ENCODE data around the gene GLOD5. TPM values are rescaled to one million over a fixed set of nuclear protein-coding genes. Genes with fewer than 3 reads are reported as not detected.
A peak's percentile ranks its signal among the peaks of the same experiment; 100 is the strongest.

GLOD5 gene
- total and polyA plus RNA-seq, 9 of the 15 experiments (the other 6 are each of a cell fraction or from before 2014, with no cell fraction given): 0.27 to 4.4 (median 2.2) TPM

GRCh38 chrX:48801280-48802088, 39.9 kb downstream of the GLOD5 start, which contains the start of gene HDAC6 (continued):
- TF ChIP-seq ATF6 (CRISPR knock-in tag; IDR thresholded peaks at IDR 0.05): no peak
- no peak for TF ChIP-seq SOX6 (IDR thresholded peaks at IDR 0.05)
- no peak for TF ChIP-seq COPS2 (conservative IDR thresholded peaks at IDR 0.05)
- no peak; the same call in 1 of the 2 replicates for TF ChIP-seq CEBPZ (IDR thresholded peaks at IDR 0.05; ENCODE audit: borderline replicate concordance, low read depth, low read length)
- no peak for TF ChIP-seq ZFP91 (CRISPR knock-in tag; IDR thresholded peaks at IDR 0.05)
- no peak for TF ChIP-seq NFE2L1 (tag; IDR thresholded peaks at IDR 0.05; ENCODE audit: borderline replicate concordance, low read depth)
- no peak for TF ChIP-seq TEAD4 (IDR thresholded peaks at IDR 0.05; ENCODE audit: low read length)
- no peak for TF ChIP-seq TEAD4 (CRISPR knock-in tag; IDR thresholded peaks at IDR 0.05; ENCODE audit: borderline replicate concordance)
- no peak for TF ChIP-seq TCFL5 (CRISPR knock-in tag; conservative IDR thresholded peaks at IDR 0.05)
- TF ChIP-seq ZNF561 (CRISPR knock-in tag; conservative IDR thresholded peaks at IDR 0.05): no peak
- TF ChIP-seq EHMT2 (IDR thresholded peaks at IDR 0.05): no peak
- no peak; the same call in 1 of the 2 replicates for TF ChIP-seq USF1 (CRISPR knock-in tag; IDR thresholded peaks at IDR 0.05)
- peak; percentile 92 for TF ChIP-seq NKRF (IDR thresholded peaks at IDR 0.05; ENCODE audit: borderline replicate concordance)
- TF ChIP-seq SREBF2 (CRISPR knock-in tag; IDR thresholded peaks at IDR 0.05): no peak
